GM12872 (cell line): Measurements from ENCODE around the gene DENND4B.

Source experiments
- TF ChIP-seq, protein P1 (sequence below): IDR thresholded peaks from 3 replicates; pipeline ENCODE4 v1.5.1; 2011; ENCODE audit warnings: low read depth, mild to moderate bottlenecking, low read length, moderate library complexity; ENCODE audit not compliant: insufficient read depth

Gene DENND4B

DNA sequence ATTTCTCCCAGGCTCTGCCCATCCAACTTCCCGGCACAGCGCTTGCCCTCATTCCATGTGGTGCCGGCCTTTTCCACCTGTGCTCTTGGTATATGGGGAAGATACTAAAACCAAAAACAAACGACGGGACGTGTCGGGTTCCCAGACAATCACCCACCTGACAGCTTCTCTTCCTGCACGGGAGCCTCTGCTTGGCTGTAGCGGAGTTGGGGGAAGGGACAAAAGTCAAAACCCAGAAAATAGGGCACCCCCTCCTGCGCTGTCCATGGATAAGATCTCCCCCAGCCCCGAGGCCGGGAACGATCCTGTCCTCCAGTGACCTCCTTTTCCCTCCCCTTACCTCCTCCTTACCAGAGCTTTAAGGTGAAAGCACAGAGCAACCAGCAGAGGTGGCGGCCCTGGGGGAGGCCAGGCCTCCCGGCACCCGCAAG lies 30.3 kb upstream of the DENND4B start:
- TF ChIP-seq, protein P1, sequence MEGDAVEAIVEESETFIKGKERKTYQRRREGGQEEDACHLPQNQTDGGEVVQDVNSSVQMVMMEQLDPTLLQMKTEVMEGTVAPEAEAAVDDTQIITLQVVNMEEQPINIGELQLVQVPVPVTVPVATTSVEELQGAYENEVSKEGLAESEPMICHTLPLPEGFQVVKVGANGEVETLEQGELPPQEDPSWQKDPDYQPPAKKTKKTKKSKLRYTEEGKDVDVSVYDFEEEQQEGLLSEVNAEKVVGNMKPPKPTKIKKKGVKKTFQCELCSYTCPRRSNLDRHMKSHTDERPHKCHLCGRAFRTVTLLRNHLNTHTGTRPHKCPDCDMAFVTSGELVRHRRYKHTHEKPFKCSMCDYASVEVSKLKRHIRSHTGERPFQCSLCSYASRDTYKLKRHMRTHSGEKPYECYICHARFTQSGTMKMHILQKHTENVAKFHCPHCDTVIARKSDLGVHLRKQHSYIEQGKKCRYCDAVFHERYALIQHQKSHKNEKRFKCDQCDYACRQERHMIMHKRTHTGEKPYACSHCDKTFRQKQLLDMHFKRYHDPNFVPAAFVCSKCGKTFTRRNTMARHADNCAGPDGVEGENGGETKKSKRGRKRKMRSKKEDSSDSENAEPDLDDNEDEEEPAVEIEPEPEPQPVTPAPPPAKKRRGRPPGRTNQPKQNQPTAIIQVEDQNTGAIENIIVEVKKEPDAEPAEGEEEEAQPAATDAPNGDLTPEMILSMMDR = no peak

DNA sequence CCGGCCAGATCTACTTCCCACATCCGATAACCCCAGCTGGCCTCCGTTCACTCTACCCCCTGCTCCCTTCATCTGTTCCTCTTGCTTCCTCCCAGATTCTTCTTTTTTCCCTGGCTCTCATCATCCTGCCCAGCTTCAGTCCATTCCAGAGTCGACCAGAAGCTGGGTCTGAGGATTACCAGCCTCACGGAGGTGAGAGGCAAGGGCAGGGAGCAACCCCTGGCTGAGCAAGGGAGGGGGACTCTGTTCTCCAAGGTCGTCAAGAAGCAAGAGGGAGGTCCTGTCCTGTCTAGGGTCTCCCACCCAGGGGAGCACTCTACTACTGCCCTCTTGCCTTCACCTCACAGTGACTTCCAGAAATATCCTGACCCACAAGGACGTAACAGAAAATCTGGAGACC lies 27.0 kb upstream of the DENND4B start:
- TF ChIP-seq, protein P1 = no peak

DNA sequence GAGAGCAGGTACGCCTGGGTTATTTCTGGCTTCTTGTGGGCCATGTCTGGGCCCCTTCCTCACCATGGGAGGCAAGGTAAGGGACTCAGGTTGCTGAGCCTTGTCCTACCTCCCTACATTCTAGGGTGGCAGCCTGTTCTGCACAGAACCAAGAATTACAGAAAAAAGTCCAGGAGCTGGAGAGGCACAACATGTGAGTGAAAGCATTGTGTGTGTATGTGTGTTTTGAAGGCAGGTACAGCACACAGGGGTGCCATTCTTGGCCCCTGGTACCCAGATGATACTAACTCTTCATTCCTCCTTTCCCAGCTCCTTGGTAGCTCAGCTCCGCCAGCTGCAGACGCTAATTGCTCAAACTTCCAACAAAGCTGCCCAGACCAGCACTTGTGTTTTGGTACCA lies 26.6 kb upstream of the DENND4B start:
- TF ChIP-seq, protein P1 = no peak

DNA sequence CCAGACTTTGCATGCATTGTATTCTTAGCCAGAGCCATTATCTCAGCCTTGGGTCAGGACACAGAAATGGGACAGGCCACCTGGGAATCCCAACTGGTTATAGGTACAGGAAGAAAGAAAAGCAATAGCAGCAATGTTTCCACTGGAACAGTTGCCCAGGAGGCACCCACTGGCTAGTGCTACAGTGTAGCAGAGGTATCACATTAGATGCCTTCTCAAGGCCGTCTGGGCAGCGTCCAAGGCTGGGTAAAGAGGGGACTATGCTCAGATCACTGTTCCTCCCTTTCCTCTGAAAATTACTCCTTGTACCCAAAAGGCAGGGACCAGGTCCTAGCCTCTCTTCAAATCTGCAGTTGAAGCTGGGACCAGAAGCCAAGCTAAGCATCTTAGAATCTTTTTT lies 23.8 kb upstream of the DENND4B start:
- TF ChIP-seq, protein P1 = no peak

DNA sequence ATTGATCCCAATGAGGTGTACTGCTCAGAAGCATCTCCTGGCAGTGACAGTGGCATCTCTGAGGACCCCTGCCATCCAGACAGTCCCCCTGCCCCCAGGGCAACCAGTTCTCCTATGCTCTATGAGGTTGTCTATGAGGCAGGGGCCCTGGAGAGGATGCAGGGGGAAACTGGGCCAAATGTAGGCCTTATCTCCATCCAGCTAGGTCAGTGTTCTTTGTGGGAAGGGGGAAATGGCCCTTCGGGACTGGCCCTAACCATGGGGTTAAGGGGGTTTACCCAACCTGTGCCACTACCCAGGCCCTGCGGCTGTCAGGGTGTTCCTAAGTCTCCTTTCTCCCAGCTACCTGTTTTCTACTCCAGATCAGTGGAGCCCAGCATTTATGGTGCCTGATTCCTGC lies 22.5 kb upstream of the DENND4B start:
- TF ChIP-seq, protein P1 = no peak

DNA sequence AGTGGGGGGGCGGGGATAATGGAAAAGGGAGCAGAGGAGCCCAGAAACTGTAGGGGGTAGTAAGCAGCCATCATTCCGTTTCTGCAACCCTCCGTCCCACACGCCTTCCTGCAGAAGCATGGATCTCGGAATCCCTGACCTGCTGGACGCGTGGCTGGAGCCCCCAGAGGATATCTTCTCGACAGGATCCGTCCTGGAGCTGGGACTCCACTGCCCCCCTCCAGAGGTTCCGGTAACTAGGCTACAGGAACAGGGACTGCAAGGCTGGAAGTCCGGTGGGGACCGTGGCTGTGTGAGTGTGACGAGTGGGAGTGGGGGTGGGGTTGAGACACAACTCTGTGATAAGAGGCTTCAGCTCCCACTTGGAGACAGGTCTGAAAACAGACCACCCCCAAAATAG lies 21.9 kb upstream of the DENND4B start:
- TF ChIP-seq, protein P1 = no peak

DNA sequence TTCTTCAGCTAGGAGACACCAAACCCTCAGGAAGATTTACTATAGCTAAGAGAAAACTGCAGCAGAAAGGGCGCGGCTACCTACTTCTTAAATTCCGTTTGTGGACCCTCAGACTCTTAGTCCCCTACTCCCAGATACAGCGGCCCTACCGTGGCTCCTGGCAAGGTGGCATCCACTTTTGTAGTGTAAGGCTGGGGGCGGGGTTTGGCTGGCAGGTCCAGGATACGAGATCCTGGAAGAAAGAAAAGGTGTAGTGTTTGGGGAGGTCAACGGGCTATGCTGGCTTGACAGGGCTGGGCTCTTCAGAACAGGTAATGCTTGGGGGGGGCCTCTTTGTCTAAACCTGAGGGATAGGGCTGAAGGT lies 21.5 kb upstream of the DENND4B start:
- TF ChIP-seq, protein P1 = no peak
